ENCODE measurements around the gene SHC3. TPM values are rescaled to one million over a fixed set of nuclear protein-coding genes. Genes with fewer than 3 reads are reported as not detected.

SHC3 gene
- total and polyA plus RNA-seq, 2 experiments from 2014 or later, result 1.3 to 2.9 TPM

- Histone ChIP-seq H4K20me1 (replicated peaks; ENCODE audit: insufficient read depth) (no peaks in the 10 kb centered on the region), H3K4me2 (0 out of 2 replicates have a peak overlapping the region, but pooled peaks have one; percentile 4), H3K9me2 (ENCODE audit: insufficient read depth) (no peaks in the 10 kb centered on the region), H3K79me2 (replicated peaks; ENCODE audit: insufficient read depth) (no peaks in the 10 kb centered on the region), H3K36me3 (ENCODE audit: insufficient read depth) (no peaks in the 10 kb centered on the region), H2AFZ (0 out of 2 replicates have a peak overlapping the region, but pooled peaks have one; percentile 63), H3F3A (replicated peaks; ENCODE audit: low read depth) (no peaks in the 10 kb centered on the region), H3K4me1 (ENCODE audit: insufficient read depth) (peaks cover 6% of the 10 kb centered on the region; the same call in 1 of the 2 replicates), H3K27ac (ENCODE audit: low read depth) (no peak overlapping the region), H3K4me3 (no peak overlapping the region), H3K27me3 (ENCODE audit: insufficient read depth) (no peaks in the 10 kb centered on the region)
- DNase-seq (ENCODE audit: low spot score) (no peak), ATAC-seq (no peak)
- Mint-ChIP-seq H3K9me3 (peaks cover 3% of the 10 kb centered on the region; the same call in 1 of the 3 replicates), H3K27ac (no peak overlapping the region), H3K4me1 (peaks cover 8% of the 10 kb centered on the region; the same call in 2 of the 3 replicates), H3K4me3 (no peak overlapping the region), H3K27me3 (ENCODE audit: insufficient read depth, low read depth, poor library complexity) (peaks cover 8% of the 10 kb centered on the region), H3K36me3 (ENCODE audit: low read depth) (no peaks in the 10 kb centered on the region)
- TF ChIP-seq POLR2AphosphoS5 (IDR thresholded peaks at IDR 0.05; ENCODE audit: low read depth) (no peak), STAT1 (IDR thresholded peaks at IDR 0.05; ENCODE audit: unreplicated experiment) (no peak), EZH2phosphoT487 (IDR thresholded peaks at IDR 0.05; ENCODE audit: unreplicated experiment) (no peak), ZNF331 (CRISPR knock-in tag; IDR thresholded peaks at IDR 0.05; ENCODE audit: low read depth) (no peak), CREB1 (CRISPR knock-in tag; IDR thresholded peaks at IDR 0.05; ENCODE audit: low read depth) (no peak), CTCF (conservative IDR thresholded peaks at IDR 0.05; ENCODE audit: low read depth in 2 of 2) (no peak)
These were observed 221.1 kb downstream of the SHC3 start for GRCh38 chr9:88957526-88957925.

Other genes starting within 250 kb of the SHC3 start
- gene S1PR3, start 187.3 kb downstream of the SHC3 start, total RNA-seq (2014; rRNA removed; shearing (Covaris generic)), result 7.6 and 9.3 TPM in 2 replicates
- gene S1PR3, start 187.3 kb downstream of the SHC3 start, polyA plus RNA-seq (2016; fragmentation: Nextera tagmentation; extraction: Ambion mirVana), result 1.7 and 2.1 TPM in 2 replicates
- gene CKS2, start 132.4 kb upstream of the SHC3 start, total RNA-seq (2014; rRNA removed; shearing (Covaris generic)), result 344 and 512 TPM in 2 replicates
- gene CKS2, start 132.4 kb upstream of the SHC3 start, polyA plus RNA-seq (2016; fragmentation: Nextera tagmentation; extraction: Ambion mirVana), result 1,783 and 1,909 TPM in 2 replicates
- 86.8 and 88.1 TPM in 2 replicates for gene SECISBP2, start 139.7 kb upstream of the SHC3 start, total RNA-seq (2014; rRNA removed; shearing (Covaris generic))
- gene SECISBP2, start 139.7 kb upstream of the SHC3 start, polyA plus RNA-seq (2016; fragmentation: Nextera tagmentation; extraction: Ambion mirVana), result 71.3 and 77.7 TPM in 2 replicates

Data from GM23338 (cell line).